BLaER1 treated with 17β-estradiol and CSF1 and Interleukin-3, amounts not matched to agents 10 nM and 100 nM (cell line): Measurements from ENCODE around the gene ERBB4.
"Not testable (repeated sequence)": the region's sequence is repeated elsewhere in the genome, so short reads cannot be mapped to it uniquely, and the experiment has no call there.

Experiments
- H3K27ac ChIP-seq, 11 experiments: shearing (Covaris generic); formaldehyde crosslinking; 2 replicates each; pipeline ENCODE4 v1.8.1; 2022
- H3K27me3 ChIP-seq, 11 experiments: shearing (Covaris generic); formaldehyde crosslinking; 2 replicates each; pipeline ENCODE4 v1.8.1; 2022
- H3K36me3 ChIP-seq, 11 experiments: shearing (Covaris generic); formaldehyde crosslinking; 2 replicates each; pipeline ENCODE4 v1.8.1; 2022
- H3K4me1 ChIP-seq, 10 experiments: shearing (Covaris generic); formaldehyde crosslinking; 2 replicates each; pipeline ENCODE4 v1.8.1; 2022
- H3K4me2 ChIP-seq, 11 experiments: shearing (Covaris generic); formaldehyde crosslinking; 2 replicates each; pipeline ENCODE4 v1.8.1; 2022
- H3K4me3 ChIP-seq, 10 experiments: shearing (Covaris generic); formaldehyde crosslinking; 2 replicates each; pipeline ENCODE4 v1.8.1; 2022
- H3K9ac ChIP-seq, 11 experiments: shearing (Covaris generic); formaldehyde crosslinking; 2 replicates each; pipeline ENCODE4 v1.8.1; 2022
- H3K9me3 ChIP-seq, 11 experiments: shearing (Covaris generic); formaldehyde crosslinking; replicated peaks in 1 of 11; 2 replicates each; pipeline ENCODE4 v1.8.1; 2022
- H4K20me1 ChIP-seq, 11 experiments: shearing (Covaris generic); formaldehyde crosslinking; 2 replicates each; pipeline ENCODE4 v1.8.1; 2022
- Cebpa-rat ChIP-seq, 11 experiments: shearing (Covaris generic); IDR thresholded peaks; 2 replicates each; pipeline ENCODE4 v1.8.1; 2022

ERBB4 gene

DNA sequence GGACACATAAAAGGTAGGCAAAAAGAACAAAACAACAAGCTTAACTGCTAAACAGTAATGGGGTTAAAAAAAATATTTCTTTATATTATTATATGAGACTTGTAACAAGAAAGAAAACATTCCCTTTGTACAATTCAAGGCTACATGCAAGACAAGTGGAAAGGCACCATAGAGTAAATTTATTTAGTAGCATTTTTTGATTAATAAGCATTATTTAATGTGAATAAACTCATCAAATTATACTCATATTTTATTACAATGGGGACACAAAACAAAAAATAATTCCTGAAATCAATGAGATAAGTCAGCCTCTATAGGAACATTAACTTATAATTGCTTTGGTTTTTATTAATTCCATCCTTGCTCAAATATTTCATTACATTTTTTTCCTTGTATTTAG lies 809.2 kb downstream of the ERBB4 start:
- Histone ChIP-seq H3K36me3 (no peaks in the 10 kb centered on the region), H4K20me1 (no peaks in the 10 kb centered on the region), H3K4me2 (no peak overlapping the region), H3K27me3 (no peaks in the 10 kb centered on the region), H3K4me1 (peaks cover 0 to 10% (median 5%) of the 10 kb centered on the region in 10 experiments; a peak in 11 of 20 replicates), H3K27ac (no peak overlapping the region), H3K4me3 (no peak overlapping the region), H3K9ac (no peak overlapping the region), H3K9me3 (no peaks in the 10 kb centered on the region)
- no peak for TF ChIP-seq Cebpa-rat (IDR thresholded peaks at IDR 0.05)

GRCh38 chr2:211724933-211725332 lies 813.7 kb downstream of the ERBB4 start:
- peaks cover 0 to 5% (median 0%) of the 10 kb centered on the region in 10 experiments; a peak in 6 of 20 replicates for H3K4me1 ChIP-seq
- TF ChIP-seq Cebpa-rat (IDR thresholded peaks at IDR 0.05): no peak
- H4K20me1 ChIP-seq: no peaks in the 10 kb centered on the region
- no peaks in the 10 kb centered on the region for H3K36me3 ChIP-seq
- H3K27ac ChIP-seq: no peak overlapping the region
- H3K27me3 ChIP-seq: no peaks in the 10 kb centered on the region
- no peak overlapping the region for H3K4me3 ChIP-seq
- H3K9ac ChIP-seq: no peak overlapping the region
- H3K4me2 ChIP-seq: no peak overlapping the region
- no peaks in the 10 kb centered on the region for H3K9me3 ChIP-seq

DNA sequence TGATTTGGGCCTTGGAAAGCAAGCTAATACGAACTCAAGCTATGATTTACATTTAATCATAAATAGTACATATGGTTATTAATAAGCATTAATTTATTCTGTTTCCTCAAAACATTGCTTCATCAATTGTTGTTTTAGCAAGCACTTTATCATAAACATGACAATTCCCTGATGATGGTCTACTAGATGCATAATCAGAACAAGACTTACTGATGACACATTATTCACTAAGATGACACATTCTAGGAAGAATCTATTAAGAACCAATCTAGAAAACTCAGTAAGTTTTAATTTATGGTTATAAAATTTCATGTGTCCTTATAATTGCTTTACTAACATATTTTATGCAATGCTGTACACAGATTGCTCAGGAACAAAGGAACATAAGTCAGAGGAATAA lies 815.2 kb downstream of the ERBB4 start:
- H4K20me1 ChIP-seq: no peaks in the 10 kb centered on the region
- H3K27ac ChIP-seq: no peak overlapping the region
- no peak for TF ChIP-seq Cebpa-rat (IDR thresholded peaks at IDR 0.05)
- H3K4me2 ChIP-seq: no peak overlapping the region
- no peaks in the 10 kb centered on the region for H3K9me3 ChIP-seq
- peaks cover 0 to 5% (median 0%) of the 10 kb centered on the region in 10 experiments; a peak in 2 of 20 replicates for H3K4me1 ChIP-seq
- no peaks in the 10 kb centered on the region for H3K27me3 ChIP-seq
- H3K36me3 ChIP-seq: no peaks in the 10 kb centered on the region
- H3K4me3 ChIP-seq: no peak overlapping the region
- H3K9ac ChIP-seq: no peak overlapping the region

DNA sequence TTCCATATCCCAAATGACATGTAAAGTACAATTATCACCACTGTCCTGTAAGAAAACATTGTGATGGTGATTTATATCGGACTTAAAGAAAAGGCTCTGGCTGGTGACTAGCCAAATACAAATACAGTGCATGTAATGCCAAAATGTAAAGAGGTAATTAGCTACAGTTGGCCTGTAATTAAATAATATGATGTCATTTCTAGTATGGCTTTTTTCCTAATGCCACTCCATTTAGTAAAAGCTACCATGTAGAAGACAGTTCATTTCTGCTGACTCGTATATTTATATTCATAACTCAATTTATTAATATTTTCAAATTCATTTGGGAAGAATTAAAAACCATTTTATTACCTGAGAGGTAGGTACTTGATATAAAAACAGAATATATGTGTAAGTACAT lies 815.7 kb downstream of the ERBB4 start:
- H3K4me2 ChIP-seq: no peak overlapping the region
- H3K27me3 ChIP-seq: no peaks in the 10 kb centered on the region
- no peak overlapping the region for H3K27ac ChIP-seq
- H3K9ac ChIP-seq: no peak overlapping the region
- H3K4me1 ChIP-seq: peaks cover 0 to 5% (median 0%) of the 10 kb centered on the region in 10 experiments; a peak in 2 of 20 replicates
- no peaks in the 10 kb centered on the region for H4K20me1 ChIP-seq
- H3K9me3 ChIP-seq: no peaks in the 10 kb centered on the region
- no peak for TF ChIP-seq Cebpa-rat (IDR thresholded peaks at IDR 0.05)
- no peak overlapping the region for H3K4me3 ChIP-seq
- H3K36me3 ChIP-seq: no peaks in the 10 kb centered on the region

- H3K4me1 ChIP-seq, H3K9ac ChIP-seq, H3K4me2 ChIP-seq, H3K27ac ChIP-seq, H4K20me1 ChIP-seq, H3K27me3 ChIP-seq, H3K9me3 ChIP-seq, H3K4me3 ChIP-seq, H3K36me3 ChIP-seq: not testable (repeated sequence)
Measured at GRCh38 chr2:211721874-211722273, 816.7 kb downstream of the ERBB4 start.

DNA sequence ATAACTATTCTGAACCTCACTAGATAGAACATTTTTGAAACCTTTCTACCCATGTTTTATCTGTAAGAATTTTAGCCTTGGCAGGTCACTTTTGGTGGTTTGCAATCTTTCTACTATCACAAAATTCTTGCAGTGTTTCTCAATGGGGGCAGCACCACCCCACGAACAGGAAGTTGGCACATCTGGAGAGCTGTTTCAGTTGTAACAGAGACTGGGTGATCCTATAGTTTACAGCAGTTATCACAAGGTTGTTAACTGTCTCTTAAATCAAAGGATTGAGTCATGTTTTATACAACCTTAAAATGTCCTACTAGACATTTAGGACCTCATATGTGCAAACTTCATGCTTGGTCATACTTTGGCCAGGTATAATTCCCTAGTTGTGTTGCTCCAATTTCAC lies 829.2 kb downstream of the ERBB4 start:
- Histone ChIP-seq H3K4me2 (peak overlapping the region in 6 of 11 experiments; percentile 7 to 38 (median 22); a peak in 3 of 22 replicates), H3K27me3 (no peaks in the 10 kb centered on the region), H3K27ac (peak overlapping the region in 8 of 11 experiments; percentile 19 to 54 (median 40); a peak in 11 of 22 replicates), H4K20me1 (no peaks in the 10 kb centered on the region), H3K9ac (no peak overlapping the region), H3K4me3 (no peak overlapping the region), H3K36me3 (no peaks in the 10 kb centered on the region), H3K9me3 (no peaks in the 10 kb centered on the region), H3K4me1 (peaks cover 0 to 7% (median 5%) of the 10 kb centered on the region in 10 experiments; a peak in 6 of 20 replicates)
- no peak for TF ChIP-seq Cebpa-rat (IDR thresholded peaks at IDR 0.05)

- no peak for TF ChIP-seq Cebpa-rat (IDR thresholded peaks at IDR 0.05)
- H3K4me3 ChIP-seq: no peak overlapping the region
- H3K9ac ChIP-seq: no peak overlapping the region
- no peaks in the 10 kb centered on the region for H3K36me3 ChIP-seq
- no peak overlapping the region for H3K4me2 ChIP-seq
- no peaks in the 10 kb centered on the region for H3K27me3 ChIP-seq
- no peak overlapping the region for H3K27ac ChIP-seq
- no peaks in the 10 kb centered on the region for H3K4me1 ChIP-seq
- no peaks in the 10 kb centered on the region for H3K9me3 ChIP-seq
- H4K20me1 ChIP-seq: no peaks in the 10 kb centered on the region
Measured at GRCh38 chr2:211692689-211693088, 845.9 kb downstream of the ERBB4 start.

- H3K36me3 ChIP-seq: no peaks in the 10 kb centered on the region
- no peaks in the 10 kb centered on the region for H3K4me1 ChIP-seq
- no peaks in the 10 kb centered on the region for H3K27me3 ChIP-seq
- H3K4me3 ChIP-seq: no peak overlapping the region
- no peak for TF ChIP-seq Cebpa-rat (IDR thresholded peaks at IDR 0.05)
- H3K4me2 ChIP-seq: no peak overlapping the region
- H4K20me1 ChIP-seq: no peaks in the 10 kb centered on the region
- no peak overlapping the region for H3K27ac ChIP-seq
- H3K9ac ChIP-seq: no peak overlapping the region
- H3K9me3 ChIP-seq: no peaks in the 10 kb centered on the region
Measured at GRCh38 chr2:211690736-211691135, 847.9 kb downstream of the ERBB4 start.

DNA sequence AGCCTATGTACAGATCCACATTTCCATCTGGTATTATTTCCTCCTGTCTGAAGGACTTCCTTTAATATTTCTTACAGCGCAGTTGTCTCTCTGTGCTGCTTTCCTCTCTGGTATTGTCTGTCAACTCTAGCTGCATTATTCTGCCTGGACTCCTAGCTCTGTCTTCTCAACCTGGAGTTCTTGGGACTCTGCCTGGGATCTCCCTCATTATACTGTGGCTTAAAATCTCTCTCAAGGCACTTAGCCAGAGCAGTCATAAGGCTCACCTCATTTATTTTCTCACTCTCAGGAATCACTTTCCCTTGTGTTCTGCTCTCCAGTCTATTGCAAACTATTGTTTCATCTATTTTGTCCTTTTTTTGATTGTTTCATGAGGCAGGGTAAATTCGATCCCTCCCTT lies 850.4 kb downstream of the ERBB4 start:
- Histone ChIP-seq H4K20me1 (no peaks in the 10 kb centered on the region), H3K4me3 (no peak overlapping the region), H3K36me3 (no peaks in the 10 kb centered on the region), H3K9ac (no peak overlapping the region), H3K27me3 (no peaks in the 10 kb centered on the region), H3K4me2 (no peak overlapping the region), H3K4me1 (no peaks in the 10 kb centered on the region), H3K27ac (no peak overlapping the region), H3K9me3 (peaks cover 10 to 20% (median 17%) of the 10 kb centered on the region in 11 experiments)
- no peak for TF ChIP-seq Cebpa-rat (IDR thresholded peaks at IDR 0.05)

DNA sequence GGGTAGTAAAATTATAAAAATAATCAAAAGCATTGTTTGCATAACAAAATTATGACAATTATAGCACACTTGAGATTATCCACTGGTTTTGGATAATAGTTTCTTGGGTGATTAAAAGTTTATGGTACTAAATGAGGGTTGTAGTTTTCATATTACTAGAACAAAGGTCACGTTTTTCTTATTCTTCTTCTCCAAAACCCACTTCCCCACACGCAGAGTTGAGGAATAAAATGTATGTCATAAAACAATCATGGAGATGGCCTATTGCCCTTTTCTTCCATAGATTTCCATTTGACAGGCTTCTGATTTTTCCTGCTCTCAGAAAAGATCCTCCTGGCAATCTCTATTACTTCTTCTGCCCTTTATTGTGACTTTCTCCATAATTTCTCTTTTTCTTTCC lies 863.9 kb downstream of the ERBB4 start:
- no peak overlapping the region for H3K27ac ChIP-seq
- no peak for TF ChIP-seq Cebpa-rat (IDR thresholded peaks at IDR 0.05)
- H3K4me3 ChIP-seq: no peak overlapping the region
- H3K9me3 ChIP-seq: no peaks in the 10 kb centered on the region
- H4K20me1 ChIP-seq: no peaks in the 10 kb centered on the region
- H3K4me1 ChIP-seq: no peaks in the 10 kb centered on the region
- H3K9ac ChIP-seq: no peak overlapping the region
- H3K4me2 ChIP-seq: no peak overlapping the region
- H3K27me3 ChIP-seq: no peaks in the 10 kb centered on the region
- H3K36me3 ChIP-seq: no peaks in the 10 kb centered on the region
